Measurements from ENCODE around the gene FKBP15.

Gene FKBP15

DNA sequence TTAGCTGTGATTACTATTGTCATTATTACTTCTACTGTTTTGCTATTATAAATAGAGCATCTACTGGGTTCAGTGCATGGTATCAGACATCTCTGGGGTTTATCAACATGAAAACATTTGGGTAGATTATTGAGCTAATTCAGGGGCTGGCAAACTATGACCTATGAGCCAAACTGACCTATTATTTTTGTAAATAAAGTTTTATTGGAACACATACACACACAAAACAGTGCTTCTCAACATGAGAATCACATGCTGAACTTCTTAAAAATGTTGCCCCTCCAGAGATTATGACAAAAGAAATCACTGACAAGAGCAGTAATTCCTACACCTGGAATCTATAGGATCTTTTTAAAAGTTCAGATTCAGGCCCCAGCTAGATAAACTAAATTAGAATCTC, 39.9 kb downstream of the FKBP15 start:
- no peaks in the 10 kb centered on the region for H3K9me3 ChIP-seq (ENCODE audit: low read depth, low read length)
- no peak overlapping the region for H3K27ac ChIP-seq
- TF ChIP-seq EZH2 (IDR thresholded peaks at IDR 0.05) (no peak), POLR2AphosphoS5 (IDR thresholded peaks at IDR 0.05; ENCODE audit: borderline replicate concordance, low read depth, low read length) (no peak), FOXP2 (optimal IDR thresholded peaks at IDR 0.05; ENCODE audit: control extremely low read depth, extremely low read length, insufficient read depth) (no peak)
- H3K36me3 ChIP-seq (ENCODE audit: insufficient read depth, low read length) = peaks cover 82% of the 10 kb centered on the region
- DNase-seq (ENCODE audit: low read depth, low spot score) = no peak
- no peak overlapping the region for H3K9ac ChIP-seq (ENCODE audit: insufficient read length)
- H3K4me3 ChIP-seq = no peak overlapping the region

DNA sequence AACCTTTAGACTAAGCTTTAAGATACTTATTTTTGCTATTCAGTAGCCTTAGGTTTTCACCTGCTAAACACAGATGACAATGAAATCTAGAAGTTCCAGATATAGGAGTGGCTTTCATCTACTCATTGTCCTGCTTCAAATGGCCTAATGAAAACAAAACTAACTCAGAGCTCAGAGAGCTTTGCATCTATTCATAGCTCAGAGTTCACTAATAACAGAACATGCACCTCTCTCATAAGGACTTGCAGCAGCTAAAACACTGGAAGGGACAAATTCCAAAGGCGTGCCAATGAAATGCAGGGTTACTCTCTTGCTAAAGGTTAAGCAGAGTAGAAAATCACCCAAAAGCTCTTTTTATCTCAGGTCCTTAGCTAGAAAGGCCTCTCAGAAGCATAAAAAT, 41.2 kb downstream of the FKBP15 start:
- no peak overlapping the region for H3K4me3 ChIP-seq
- TF ChIP-seq FOXP2 (optimal IDR thresholded peaks at IDR 0.05; ENCODE audit: control extremely low read depth, extremely low read length, insufficient read depth) (no peak), EZH2 (IDR thresholded peaks at IDR 0.05) (no peak), POLR2AphosphoS5 (IDR thresholded peaks at IDR 0.05; ENCODE audit: borderline replicate concordance, low read depth, low read length) (no peak)
- no peak for DNase-seq (ENCODE audit: low read depth, low spot score)
- no peaks in the 10 kb centered on the region for H3K9me3 ChIP-seq (ENCODE audit: low read depth, low read length)
- no peak overlapping the region for H3K9ac ChIP-seq (ENCODE audit: insufficient read length)
- H3K27ac ChIP-seq = no peak overlapping the region
- peaks cover 74% of the 10 kb centered on the region for H3K36me3 ChIP-seq (ENCODE audit: insufficient read depth, low read length)

DNA sequence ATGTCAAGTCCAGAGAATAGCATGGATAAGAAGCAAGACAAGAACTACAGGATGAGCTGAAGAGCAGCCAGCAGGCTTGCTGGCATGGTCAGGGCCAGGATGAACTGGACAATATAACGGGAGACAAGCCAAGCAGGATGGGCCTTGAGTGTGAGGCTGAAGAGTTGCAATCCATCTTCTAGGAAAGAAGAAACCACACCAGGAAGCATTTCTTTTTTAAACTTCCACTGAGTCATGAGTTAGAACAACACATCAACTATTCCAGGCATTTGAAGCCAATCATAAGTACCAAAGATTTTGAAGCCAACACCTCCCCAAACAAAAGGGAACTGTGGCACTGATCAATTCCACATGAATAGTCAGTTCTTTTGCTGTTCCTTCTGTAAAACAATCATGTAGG, 43.0 kb downstream of the FKBP15 start:
- Histone ChIP-seq H3K9me3 (ENCODE audit: low read depth, low read length) (no peaks in the 10 kb centered on the region), H3K36me3 (ENCODE audit: insufficient read depth, low read length) (peaks cover 71% of the 10 kb centered on the region), H3K9ac (ENCODE audit: insufficient read length) (no peak overlapping the region), H3K4me3 (no peak overlapping the region), H3K27ac (no peak overlapping the region)
- TF ChIP-seq EZH2 (IDR thresholded peaks at IDR 0.05) = no peak
- TF ChIP-seq POLR2AphosphoS5 (IDR thresholded peaks at IDR 0.05; ENCODE audit: borderline replicate concordance, low read depth, low read length) = no peak
- TF ChIP-seq FOXP2 (optimal IDR thresholded peaks at IDR 0.05; ENCODE audit: control extremely low read depth, extremely low read length, insufficient read depth) = no peak
- DNase-seq (ENCODE audit: low read depth, low spot score) = no peak

DNA sequence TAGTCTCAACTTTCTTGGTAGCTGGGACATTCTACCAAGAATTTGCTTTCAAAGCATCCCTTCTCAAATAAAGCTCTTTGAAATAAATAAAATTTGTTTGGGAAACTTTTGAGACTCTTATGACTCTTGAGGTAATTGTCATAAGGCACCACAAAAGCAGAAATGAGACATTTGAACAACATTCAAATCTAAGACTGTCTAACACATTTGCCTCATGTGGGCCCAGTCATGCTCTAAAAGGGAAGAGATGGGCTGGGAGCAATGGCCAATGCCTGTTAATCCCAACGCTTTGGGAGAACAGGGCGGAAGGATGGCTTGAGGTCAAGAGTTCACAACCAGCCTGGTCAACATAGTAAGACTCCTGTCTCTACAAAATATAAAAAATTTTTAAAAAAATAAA, 43.8 kb downstream of the FKBP15 start:
- no peak overlapping the region for H3K27ac ChIP-seq
- TF ChIP-seq FOXP2 (optimal IDR thresholded peaks at IDR 0.05; ENCODE audit: control extremely low read depth, extremely low read length, insufficient read depth) (no peak), EZH2 (IDR thresholded peaks at IDR 0.05) (no peak), POLR2AphosphoS5 (IDR thresholded peaks at IDR 0.05; ENCODE audit: borderline replicate concordance, low read depth, low read length) (no peak)
- DNase-seq (ENCODE audit: low read depth, low spot score) = no peak

DNA sequence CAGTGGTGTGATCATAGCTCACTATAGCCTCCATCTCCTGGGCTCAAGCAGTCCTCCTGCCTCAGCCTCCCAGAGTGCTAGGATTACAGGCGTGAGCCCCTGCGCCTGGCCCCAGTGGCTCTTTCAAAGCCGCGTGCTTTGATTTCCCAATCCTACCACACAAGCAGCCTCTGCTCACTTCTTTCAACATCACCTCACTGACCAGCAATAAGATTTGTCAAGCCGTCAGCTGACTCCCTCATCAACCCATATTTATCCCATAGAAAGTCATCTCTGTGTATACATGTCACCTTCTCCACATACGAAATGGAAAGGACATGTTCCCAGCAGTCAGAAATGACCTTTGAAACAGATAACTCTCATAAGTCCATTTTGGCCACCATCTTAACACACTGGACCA, 44.3 kb downstream of the FKBP15 start:
- no peak overlapping the region for H3K4me3 ChIP-seq
- H3K27ac ChIP-seq = no peak overlapping the region
- TF ChIP-seq FOXP2 (optimal IDR thresholded peaks at IDR 0.05; ENCODE audit: control extremely low read depth, extremely low read length, insufficient read depth) (no peak), POLR2AphosphoS5 (IDR thresholded peaks at IDR 0.05; ENCODE audit: borderline replicate concordance, low read depth, low read length) (no peak), EZH2 (IDR thresholded peaks at IDR 0.05) (no peak)
- no peak for DNase-seq (ENCODE audit: low read depth, low spot score)
- no peak overlapping the region for H3K9ac ChIP-seq (ENCODE audit: insufficient read length)
- no peaks in the 10 kb centered on the region for H3K9me3 ChIP-seq (ENCODE audit: low read depth, low read length)
- H3K36me3 ChIP-seq (ENCODE audit: insufficient read depth, low read length) = peaks cover 68% of the 10 kb centered on the region

More for the DNA sequence above, 43.8 kb downstream of the FKBP15 start:
- Histone ChIP-seq H3K9me3 (ENCODE audit: low read depth, low read length) (no peaks in the 10 kb centered on the region), H3K4me3 (no peak overlapping the region), H3K36me3 (ENCODE audit: insufficient read depth, low read length) (peaks cover 72% of the 10 kb centered on the region), H3K9ac (ENCODE audit: insufficient read length) (no peak overlapping the region)

DNA sequence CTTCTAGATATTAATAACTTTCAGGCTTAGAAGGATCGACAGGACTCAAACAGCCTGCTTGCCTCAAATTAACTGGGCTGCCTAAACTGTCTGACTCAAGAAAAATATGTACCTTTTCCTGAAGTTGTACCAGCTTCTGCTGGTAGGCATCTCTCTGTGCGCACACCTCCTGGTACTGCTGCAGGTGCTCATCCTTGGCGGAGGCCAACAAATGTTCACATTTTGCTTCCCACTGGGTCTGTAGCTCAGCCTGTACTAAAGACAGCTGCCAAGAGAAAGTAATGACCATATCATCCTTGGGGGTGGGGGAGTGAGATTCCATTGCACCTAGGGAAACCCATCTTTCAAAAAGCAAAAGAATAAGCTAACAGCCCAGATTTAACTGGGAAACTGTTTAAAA, 47.7 kb downstream of the FKBP15 start:
- peaks cover 78% of the 10 kb centered on the region for H3K36me3 ChIP-seq (ENCODE audit: insufficient read depth, low read length)

DNA sequence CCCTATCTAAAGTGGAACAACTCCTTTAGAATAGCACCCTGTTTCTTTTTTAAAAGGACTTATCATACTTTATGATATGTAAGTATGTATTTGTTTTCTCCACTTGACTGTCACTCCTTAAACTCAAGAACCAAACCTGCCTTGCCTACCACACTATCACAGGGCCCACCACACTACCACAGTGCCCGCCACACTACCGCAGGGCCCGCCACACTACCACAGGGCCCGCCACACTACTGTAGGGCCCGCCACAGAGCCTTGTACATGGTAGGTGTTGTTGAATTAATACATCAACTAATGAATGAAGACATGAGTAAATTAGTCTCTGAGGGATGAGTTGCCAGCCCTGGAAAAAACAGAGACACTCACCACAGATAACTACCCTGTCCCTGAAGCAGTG, 52.3 kb downstream of the FKBP15 start:
- H3K36me3 ChIP-seq (ENCODE audit: insufficient read depth, low read length) = peaks cover 75% of the 10 kb centered on the region

More for the DNA sequence above, 47.7 kb downstream of the FKBP15 start:
- Histone ChIP-seq H3K27ac (no peak overlapping the region), H3K4me3 (no peak overlapping the region), H3K9me3 (ENCODE audit: low read depth, low read length) (no peaks in the 10 kb centered on the region), H3K9ac (ENCODE audit: insufficient read length) (no peak overlapping the region)
- TF ChIP-seq POLR2AphosphoS5 (IDR thresholded peaks at IDR 0.05; ENCODE audit: borderline replicate concordance, low read depth, low read length) (no peak), FOXP2 (optimal IDR thresholded peaks at IDR 0.05; ENCODE audit: control extremely low read depth, extremely low read length, insufficient read depth) (no peak), EZH2 (IDR thresholded peaks at IDR 0.05) (no peak)
- no peak for DNase-seq (ENCODE audit: low read depth, low spot score)

DNA sequence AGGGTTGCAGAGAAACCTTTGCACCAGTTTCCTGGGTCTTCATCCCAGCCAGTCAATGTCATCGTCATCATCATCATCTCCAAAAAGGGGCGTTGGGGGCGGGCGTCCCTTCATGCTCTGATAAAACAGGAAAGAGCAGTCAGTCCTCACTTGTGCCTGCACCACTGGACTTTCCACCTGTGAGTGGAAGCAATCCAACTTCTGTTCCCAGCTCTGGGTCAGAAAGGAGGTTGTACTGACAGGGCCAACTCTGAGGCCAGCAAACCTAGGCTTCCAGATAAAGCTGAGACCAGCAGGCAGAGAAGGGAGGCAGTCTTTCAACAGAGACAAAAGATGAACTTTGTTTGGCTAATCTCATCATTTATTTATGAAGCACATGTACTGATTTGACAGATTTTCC, 55.0 kb downstream of the FKBP15 start:
- no peak for TF ChIP-seq EZH2 (IDR thresholded peaks at IDR 0.05)
- no peak for TF ChIP-seq FOXP2 (optimal IDR thresholded peaks at IDR 0.05; ENCODE audit: control extremely low read depth, extremely low read length, insufficient read depth)
- no peaks in the 10 kb centered on the region for H3K9me3 ChIP-seq (ENCODE audit: low read depth, low read length)
- no peak overlapping the region for H3K27ac ChIP-seq
- DNase-seq (ENCODE audit: low read depth, low spot score) = no peak
- no peak overlapping the region for H3K9ac ChIP-seq (ENCODE audit: insufficient read length)
- H3K36me3 ChIP-seq (ENCODE audit: insufficient read depth, low read length) = peaks cover 66% of the 10 kb centered on the region
- no peak overlapping the region for H3K4me3 ChIP-seq

More for the DNA sequence above, 52.3 kb downstream of the FKBP15 start:
- no peak for DNase-seq (ENCODE audit: low read depth, low spot score)
- H3K9me3 ChIP-seq (ENCODE audit: low read depth, low read length) = no peaks in the 10 kb centered on the region
- no peak overlapping the region for H3K4me3 ChIP-seq
- TF ChIP-seq EZH2 (IDR thresholded peaks at IDR 0.05) (no peak), POLR2AphosphoS5 (IDR thresholded peaks at IDR 0.05; ENCODE audit: borderline replicate concordance, low read depth, low read length) (no peak), FOXP2 (optimal IDR thresholded peaks at IDR 0.05; ENCODE audit: control extremely low read depth, extremely low read length, insufficient read depth) (no peak)
- H3K27ac ChIP-seq = no peak overlapping the region
- H3K9ac ChIP-seq (ENCODE audit: insufficient read length) = no peak overlapping the region

DNA sequence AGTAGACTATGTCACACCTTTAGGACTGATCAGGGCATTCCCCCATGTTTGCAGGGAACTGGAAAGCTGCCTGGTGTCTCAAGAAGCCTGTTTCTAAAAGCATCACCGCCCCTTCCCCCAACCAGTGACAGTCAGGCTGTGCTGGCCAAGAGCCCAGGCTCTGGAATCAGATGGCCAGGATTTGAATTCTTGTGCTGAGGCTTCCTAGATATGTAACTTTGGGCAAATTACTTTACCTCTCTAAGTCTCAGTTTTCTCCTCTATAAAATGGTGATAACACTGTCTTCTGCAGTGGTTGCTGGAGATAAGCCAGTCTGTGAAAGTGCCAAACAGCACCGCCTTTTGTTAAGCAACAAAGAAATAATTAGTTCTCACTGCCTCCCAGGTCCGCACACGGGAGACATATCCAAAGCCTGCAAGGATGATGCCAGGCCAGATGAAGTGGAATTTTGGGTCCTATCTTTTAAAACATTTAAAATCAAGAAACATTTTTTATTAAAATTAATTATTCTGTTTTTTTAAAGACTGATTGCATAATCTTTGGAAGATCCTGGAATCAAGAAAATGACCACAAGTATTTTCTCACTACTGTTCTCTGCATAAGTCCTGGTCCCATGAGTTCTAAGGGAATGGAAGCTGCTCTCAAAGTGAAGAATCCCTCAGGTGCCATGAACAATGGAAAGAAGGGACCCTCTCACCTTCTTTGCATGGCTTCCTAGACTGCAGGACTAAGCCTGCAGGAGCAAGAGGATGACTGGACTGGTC, 56.4 kb downstream of the FKBP15 start:
- Histone ChIP-seq H3K4me3 (no peak overlapping the region), H3K27ac (no peak overlapping the region), H3K9ac (ENCODE audit: insufficient read length) (no peak overlapping the region), H3K36me3 (ENCODE audit: insufficient read depth, low read length) (peaks cover 55% of the 10 kb centered on the region), H3K9me3 (ENCODE audit: low read depth, low read length) (no peaks in the 10 kb centered on the region)
- DNase-seq (ENCODE audit: low read depth, low spot score) = no peak
- TF ChIP-seq EZH2 (IDR thresholded peaks at IDR 0.05) (no peak), FOXP2 (optimal IDR thresholded peaks at IDR 0.05; ENCODE audit: control extremely low read depth, extremely low read length, insufficient read depth) (no peak), POLR2AphosphoS5 (IDR thresholded peaks at IDR 0.05; ENCODE audit: borderline replicate concordance, low read depth, low read length) (no peak)
